Glomerular visceral epithelial cell (primary cell): ENCODE results near the gene TXNL4A.

Experiments
- DNase-seq: peaks from one replicate; pipeline ENCODE4 v3.0.0-alpha.2; 2016; ENCODE audit errors: extremely low spot score

The TXNL4A gene

DNA sequence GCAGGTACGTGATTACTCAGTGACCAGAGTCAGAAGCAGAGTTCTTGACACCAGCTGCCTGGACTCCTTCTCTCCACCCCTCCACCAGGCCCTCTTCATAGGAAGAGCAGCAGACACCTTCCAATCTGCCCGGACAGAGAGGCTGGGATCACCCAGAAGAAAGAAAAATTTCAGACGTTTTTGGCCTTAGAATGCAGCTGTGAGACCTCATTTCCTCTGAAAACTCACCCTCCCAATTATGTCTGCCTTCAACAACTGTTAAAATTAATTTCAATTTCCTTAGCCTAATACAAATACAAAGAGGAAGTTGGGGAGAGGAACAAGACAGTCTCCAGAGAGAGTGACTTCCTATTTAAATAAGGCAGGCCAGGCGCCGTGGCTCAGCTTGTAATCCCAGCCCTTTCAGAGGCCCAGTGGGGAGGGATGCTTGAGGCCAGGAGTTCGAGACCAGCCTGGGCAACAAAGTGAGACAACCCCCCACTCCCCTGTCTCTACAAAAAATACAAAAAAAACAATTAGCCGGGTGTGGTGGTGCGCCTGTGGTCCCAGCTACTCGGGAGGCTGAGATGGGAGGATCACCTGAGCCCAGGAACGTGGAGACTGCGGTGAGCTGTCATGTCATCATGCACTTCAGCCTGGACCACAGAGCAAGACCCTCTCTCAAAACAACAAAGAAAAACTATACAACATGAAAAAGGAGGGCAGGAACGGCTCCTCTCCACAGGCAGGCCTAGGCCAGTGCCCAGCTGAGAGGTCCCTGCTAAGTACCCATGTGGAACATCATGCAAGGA, 38.5 kb downstream of the TXNL4A start:
- no peak for DNase-seq

DNA sequence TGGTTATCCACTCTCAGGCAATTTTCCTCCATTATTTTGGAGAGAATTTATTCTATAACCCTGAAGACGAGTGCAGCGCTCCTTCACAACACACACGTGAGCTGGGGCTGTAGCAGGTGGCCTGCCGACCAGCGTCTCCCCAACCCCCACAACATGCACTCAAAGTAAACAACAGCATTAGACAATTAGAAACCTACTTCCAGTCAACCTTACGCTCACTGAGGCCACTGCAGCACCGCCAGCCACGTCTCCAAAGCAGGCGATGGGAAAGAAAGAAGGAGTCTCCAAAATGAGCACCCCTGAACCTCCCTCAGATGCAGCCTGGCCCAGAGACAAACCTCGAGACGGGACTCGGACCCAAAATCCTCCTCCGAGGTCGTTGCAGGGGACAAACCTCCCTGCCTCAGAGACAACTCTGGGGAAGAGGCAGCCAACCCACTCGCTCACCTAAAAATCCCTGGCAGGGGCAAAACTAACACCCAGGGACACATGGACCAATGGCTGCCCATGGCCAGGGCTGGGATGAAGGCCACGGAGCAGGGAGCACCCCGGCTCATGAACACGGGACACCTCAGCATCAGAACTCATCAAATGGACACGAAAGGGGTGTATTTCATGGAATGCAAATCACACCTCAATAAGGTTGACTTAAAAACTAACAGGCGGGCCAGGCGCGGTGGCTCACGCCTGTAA, 39.5 kb downstream of the TXNL4A start:
- DNase-seq = no peak

DNA sequence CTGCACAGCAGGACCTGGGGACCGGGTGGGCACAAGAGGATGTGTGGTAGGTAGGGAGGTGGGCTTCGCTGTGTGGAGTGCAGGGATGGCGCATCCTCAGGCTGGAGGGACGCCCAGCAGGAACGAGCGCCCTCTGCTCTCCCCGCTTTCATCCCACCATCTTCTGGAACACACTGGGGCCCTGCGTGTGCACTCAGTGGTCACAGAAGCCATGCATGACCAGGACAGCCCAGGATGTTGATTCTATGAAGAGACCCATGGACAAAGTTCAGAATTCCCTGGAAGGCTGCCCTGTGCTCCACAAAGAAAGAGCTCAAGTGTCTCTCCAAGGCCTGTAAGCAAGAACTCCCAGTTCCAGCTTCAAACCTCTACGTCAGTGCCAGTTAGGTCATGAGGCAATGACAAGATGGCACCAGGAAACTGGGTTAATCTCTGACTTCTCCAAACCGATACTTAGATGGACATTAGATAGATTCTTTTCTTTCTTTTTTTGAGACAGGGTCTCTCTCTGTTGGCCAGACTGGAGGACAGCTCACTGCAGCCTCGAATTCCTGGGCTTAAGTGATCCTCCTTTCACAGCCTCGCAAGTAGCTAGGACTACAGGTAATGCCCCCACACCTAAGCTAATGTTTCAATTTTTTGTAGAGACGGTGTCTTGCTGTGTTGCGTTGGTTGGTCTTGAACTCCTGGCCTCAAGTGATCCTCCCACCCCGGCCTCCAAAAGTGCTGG, 40.3 kb downstream of the TXNL4A start:
- DNase-seq = no peak

DNA sequence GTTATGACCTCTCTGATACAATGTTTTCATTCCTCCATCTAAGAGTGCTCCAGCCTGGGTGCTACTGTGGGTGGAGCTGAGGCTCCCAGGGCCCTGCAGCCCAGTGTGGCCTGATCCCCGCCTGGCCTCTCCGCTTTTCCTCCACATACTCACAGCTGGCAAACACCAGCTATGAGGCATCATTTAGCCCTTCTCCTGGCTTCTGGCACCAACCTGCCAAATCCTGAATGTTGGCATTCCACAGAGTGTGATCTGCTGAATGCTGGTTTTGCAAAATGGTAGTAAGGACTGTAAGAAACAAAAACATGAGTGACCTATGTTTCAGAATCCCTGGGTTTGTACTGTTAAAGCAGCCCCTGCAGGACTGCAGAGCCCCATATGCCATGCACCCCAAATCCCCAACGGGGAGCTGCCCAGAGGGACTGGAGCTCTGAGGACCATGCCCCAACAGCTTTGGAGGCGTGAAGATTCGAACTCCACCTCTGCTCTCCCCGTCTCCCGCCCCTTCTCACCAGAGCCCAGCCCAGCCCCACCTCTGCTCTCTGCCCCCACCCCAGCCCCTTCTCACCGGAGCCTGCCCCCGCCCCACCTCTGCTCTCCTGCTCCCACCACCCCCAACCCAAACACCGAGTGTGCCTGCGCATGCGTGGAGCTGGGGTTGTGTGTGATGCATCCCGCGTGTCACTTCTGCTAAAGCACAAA, 41.2 kb downstream of the TXNL4A start:
- no peak for DNase-seq

DNA sequence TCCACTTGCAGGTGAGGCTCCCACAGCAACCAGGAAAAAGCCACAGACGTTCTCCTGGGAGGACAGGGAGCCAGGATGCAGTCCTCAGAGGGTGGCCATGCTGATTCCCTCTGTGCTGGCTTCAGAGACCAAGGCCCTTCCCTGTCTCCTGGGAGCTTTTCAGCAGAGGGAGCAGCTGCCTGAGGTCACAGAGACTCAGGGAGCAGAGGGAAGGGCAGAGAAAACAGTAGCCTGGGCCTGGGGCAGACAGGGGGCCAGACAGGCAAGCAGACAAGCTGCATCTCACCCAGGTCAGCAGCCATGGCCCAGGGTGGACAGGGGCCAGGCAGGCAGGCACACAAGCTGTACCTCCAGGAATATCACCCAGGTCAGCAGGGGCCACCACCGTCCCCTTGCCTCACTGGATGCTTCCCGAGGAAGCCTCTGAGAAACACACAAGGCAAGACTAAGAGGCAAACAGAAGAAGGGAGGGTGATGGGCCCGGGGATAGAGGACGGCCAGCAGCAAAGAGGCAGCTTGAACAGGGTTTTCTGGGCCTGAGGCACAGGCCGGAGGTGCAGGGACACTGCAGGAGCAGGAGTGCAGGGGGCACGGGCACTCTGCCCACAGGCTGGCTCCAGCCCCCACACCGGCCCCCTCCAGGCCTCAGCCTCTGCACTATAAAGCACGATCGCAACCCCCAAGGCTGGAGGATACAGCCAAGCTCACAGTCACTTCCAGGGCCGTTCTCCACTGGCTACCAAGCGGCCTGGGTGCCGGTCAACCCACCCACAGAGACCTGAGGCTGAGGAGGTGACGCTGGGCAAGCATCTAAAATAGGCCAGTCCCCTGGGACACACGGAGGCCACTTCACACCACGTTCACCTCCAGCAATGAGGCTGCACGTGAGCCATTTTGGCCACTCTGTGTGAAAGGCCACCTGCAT, 43.0 kb downstream of the TXNL4A start:
- no peak for DNase-seq

DNA sequence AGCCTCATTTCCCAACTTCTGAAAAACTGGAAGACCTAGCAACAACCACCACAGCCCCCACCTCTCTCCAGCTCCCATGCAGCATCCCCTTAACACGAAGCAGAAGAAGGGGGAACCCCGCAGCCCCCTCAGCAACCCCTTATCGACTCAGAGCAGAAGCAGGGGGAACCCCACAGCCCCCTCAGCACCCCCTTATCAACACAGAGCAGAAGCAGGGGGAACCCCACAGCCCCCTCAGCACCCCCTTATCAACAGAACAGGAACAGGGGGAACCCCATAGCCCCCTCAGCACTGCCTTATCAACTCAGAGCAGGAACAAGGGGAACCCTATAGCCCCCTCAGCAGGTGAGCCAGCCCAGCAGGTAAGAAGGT, 43.6 kb downstream of the TXNL4A start:
- no peak for DNase-seq

DNA sequence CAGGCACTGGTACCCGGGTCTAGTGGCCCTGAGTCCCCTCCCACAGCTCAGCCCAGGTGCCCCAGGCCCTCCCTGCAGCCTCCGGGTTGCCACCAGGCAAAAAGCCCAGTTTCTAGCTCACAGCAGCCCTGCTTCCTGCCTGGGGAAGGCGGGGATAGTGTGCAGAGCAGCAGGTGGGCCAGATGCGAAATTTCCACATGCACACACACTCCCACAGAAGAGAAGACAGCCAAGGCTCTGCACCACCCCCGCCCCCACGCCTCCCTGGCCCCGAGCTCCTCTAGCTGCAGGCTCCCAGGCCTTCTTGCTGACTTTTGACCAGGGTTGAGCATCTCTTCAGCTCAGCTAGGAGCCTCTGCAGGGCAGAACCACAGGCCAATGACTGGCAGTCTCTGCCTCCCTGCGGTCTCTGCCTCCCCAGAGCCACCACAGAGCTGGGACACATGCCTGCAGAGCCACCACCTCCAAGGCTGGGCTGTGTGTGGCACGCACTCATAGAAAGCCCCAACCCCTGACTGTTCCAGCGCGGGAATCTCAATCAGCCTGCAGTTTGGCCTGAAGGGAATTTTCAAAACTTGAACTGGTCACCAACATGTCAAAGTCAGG, 44.1 kb downstream of the TXNL4A start:
- no peak for DNase-seq

DNA sequence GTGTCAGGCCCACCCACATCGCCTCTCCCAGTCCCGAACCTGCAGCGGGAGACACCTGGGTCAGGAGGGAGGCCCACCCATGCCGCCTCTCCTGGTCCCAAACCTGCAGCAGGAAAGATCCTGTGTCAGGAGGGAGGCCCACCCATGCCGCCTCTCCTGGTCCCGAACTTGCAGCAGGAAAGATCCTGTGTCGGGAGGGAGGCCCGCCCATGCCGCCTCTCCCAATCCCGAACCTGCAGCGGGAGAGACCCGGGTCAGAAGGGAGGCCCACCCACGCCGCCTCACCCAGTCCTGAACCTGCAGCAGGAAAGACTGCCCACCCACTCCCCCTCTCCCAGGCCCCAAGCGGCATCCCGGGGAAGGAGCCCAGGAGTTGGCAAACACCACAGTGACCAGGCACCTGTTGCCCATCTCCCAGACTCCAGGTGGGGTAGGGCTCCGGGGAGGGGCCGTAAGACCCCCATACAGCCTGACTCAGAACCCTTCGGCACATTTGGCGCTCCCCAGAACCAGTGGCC, 44.7 kb downstream of the TXNL4A start:
- DNase-seq = no peak

DNA sequence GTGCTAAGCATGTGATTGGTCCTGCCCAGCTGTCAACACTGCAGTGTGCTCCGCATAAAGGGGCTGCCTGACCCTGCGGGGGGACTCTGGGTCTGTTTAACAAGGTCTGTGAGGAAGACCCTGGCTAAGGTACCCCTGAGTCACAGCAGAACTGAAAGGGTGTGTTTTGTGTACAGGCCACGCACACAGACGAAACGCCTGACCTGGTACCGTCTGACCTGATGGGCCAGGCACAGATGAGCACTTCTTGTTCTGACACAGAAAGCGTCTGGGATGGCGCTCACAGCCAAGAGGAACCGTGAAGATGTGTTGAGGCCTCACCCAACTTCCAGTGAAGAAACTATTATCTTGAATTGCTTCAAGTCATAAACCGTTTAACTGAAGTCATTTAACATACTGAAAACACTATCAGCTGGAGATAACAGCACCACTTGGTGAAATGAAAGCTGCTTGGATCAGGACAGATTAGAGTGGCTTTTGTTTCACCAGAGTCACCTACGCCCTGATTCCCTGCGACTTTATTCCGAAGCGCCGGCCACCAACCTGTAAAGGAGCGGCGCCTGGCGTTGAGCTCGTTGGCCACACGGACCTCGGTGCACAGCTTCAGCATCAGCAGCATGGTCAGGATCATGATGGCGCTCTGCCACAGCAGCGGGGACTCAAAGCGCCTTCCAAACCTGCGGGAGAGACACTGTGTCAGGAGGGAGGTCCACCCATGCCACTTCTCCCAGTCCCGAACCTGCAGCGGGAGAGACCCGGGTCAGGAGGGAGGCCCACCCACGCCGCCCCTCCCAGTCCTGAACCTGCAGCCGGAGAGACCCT, 45.4 kb downstream of the TXNL4A start:
- no peak for DNase-seq

DNA sequence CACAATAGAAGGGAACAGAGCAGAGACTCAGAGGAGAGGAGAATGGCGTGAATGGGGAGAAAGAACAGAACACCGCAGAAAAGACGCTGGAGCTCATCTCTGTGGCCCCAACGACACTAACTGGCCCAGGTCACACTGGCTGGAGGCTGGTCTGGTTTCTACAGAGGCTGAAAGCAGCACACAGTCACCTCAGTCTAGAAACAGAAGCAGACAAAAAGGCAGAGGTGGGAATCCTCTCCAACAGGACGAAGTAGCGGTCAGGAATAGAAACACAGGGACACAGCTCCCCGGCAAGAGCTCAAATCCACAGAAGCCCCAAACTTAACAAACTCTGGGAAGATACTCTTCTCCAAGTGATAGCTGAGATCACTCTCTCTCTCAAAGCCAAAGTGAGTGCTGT, 46.2 kb downstream of the TXNL4A start:
- no peak for DNase-seq

DNA sequence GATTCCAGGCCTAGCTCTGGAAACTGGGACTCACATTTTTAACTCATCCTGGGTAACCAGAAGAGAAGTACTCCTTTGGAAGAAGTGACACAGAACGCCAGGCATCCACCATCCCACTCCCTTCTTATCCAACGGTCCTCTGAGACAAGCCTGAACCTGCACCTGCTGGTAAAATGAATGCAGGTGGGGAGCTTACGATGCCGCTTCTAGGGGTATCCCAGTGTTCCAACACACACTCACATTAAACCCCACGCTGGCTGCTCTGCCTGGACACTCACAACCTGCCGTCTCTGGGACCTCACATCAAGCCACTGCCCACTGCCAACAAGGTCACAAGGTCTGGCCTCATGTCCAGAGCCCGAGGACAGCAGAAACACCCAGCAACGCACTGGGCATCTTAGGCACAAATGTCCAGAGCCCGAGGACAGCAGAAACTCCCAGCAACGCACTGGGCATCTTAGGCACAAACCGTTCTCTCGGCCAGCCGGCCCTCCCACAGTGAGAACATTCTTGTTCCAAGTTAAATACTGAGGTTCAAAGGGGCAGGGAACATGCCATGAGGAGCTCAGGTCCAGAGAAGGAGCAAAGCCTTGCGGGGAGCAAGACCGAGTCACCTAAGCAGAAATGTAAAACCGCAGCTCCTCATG, 46.8 kb downstream of the TXNL4A start:
- no peak for DNase-seq

DNA sequence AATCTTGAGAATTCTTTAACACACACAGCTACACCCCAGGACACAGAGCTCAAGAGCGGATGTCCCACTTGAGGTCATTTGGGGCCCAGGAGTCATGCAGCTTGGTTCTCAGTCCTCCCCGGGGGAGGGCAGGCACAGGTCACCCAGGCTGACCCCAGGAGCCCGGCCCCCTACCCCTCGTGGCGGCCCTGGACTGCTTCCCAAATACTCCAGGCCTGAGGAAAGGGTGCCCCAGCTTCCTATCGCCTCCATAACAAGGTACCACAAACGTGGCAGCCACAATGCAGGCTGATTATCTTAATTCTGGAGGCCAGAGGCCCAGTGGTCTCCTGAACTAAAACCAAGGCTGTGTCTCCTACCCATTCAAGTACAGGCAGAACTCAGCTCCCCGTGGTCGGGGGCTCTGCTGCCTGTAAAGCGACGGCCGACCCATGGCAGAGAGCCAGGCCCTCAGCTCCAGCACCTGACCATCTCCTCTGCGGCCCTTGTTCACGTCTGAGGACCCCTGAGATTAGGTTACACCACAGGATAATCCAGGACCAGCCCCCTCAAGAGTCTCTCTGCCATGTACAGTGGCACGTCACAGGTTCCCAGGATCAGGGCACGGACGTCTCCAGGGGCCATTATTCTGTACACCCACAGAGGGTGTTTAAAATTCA, 47.4 kb downstream of the TXNL4A start:
- DNase-seq = no peak

DNA sequence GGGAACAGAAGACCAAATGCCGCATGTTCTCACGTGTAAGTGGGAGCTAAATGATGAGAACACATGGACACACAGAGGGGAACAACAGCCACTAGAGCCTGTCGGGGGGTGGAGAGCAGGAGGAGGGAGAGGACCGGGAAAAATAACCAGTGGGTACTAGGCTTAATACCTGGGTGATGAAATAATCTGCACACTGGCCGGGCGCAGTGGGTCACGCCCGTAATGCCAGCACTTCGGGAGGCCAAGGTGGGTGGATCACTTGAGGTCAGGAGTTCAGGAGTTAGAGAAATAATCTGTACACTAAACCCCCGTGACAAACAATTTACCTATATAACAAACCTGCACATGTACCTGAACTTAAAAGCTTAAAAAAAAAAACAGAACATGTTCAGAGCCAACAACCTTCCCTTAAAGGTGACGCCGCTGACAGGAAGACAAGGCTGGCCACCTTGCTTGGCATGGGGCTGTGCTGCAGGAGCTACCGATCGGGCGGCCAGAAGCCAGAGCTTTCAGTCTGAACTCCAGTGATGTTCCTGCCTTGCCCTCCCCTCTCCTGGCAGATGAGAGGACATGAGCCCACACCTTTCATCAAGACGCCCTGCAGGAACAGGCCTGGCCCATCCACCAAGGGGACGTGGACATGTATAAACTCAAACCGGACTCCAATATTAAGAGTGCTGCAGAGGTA, 48.1 kb downstream of the TXNL4A start:
- DNase-seq = no peak

DNA sequence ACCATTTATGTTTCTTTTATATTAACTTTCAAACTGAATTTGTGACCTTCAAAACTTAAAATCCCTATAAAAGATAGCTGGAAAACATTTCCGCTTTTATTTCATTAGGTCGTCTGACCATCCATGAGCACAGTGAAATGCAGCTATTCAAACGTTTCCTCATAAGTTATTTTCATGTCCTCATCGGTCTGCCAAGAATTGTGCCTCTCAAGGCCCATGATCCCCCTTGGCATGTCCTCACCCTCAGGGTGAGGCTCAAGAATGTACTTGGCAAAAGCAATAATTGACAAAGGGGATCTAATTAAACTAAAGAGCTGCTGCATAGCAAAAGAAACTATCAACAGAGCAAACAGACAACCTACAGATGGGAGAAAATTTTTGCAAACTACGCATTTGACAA, 49.3 kb downstream of the TXNL4A start:
- no peak for DNase-seq

DNA sequence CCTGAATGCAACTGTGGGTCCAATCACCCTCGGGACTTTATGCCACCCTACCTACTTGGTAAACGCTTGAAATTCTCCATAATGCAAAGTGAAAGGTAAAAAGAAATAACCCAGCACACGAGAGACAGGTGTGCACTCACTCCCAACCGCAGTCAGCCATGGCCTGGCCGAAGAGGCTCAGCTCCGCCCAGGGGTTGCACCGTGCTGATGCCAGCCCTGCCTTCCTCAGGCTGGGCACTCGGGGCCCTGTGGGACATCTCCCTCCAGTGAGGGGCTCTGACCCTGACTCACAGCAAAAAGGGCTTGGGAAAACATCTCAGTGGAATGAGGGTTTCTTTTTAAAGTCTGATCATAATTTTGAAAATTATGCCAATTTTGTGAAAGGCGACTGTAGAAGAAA, 50.2 kb downstream of the TXNL4A start:
- DNase-seq = no peak

DNA sequence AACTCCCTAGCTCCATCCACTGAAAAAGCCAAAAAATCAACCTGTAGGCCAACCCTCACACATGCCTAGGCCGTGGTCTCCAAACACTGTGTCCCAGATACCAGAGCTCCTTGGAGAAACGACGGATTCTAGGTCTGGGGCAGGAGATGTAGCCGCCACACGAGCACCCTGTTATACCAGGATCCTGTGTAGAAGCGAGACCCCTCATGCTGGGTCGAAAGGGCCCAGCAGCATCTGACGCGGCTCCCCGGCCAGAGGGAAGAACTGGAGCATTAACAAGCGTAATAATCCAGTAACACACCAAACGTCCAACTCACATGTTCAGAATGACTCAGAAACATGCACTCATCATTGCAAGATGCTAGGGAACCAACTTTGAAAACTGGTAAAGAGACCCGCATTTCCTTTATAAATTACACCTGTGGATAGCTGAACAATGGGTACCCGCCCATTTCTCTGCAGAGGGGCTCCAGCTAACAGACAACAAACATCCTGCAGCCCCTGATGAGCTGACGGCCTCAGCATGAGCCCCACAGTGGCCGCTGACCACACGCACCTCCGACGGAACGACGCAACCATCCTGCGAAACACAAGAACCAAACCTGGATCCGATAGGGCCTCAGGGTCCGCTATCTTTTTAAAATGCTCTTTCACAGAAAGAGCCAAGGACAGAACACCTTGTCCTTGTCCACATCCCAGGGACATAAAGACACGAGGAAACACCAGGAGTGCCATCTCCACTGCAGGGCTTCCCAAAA, 51.1 kb downstream of the TXNL4A start:
- no peak for DNase-seq

DNA sequence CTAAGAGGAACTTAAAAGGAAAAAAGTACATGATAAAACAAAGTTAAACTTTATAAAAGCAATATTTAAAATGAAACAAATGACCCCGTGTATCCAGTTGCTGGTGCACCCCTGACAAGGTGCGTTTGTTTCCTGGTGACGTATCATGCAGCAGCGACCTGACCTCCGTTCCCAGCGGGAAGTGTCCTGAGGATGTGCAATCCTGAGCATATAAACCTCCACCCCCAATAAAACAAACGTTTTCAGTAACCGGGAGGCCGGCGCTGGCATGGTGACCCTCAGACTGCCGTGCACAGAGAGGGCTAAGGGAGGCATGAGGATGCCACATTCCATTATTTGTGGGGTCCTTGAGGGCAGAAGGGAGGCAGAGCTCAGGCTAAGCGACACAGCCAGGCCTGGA, 51.7 kb downstream of the TXNL4A start:
- DNase-seq = no peak
